CD14-positive monocyte (primary cell): ENCODE data around the gene OR11A1. TPM values are rescaled to one million over a fixed set of nuclear protein-coding genes. Genes with fewer than 3 reads are reported as not detected.

ENCODE experiments used
- DNase-seq, 3 donors: peaks; one replicate each; pipeline ENCODE4 v3.0.0-alpha.2; 2011 to 2022
- H2AFZ ChIP-seq: 2 replicates; pipeline ENCODE4 v1.6.0; 2012; ENCODE audit warnings: mild to moderate bottlenecking, low read depth, low read length, inconsistent platforms; ENCODE audit not compliant: insufficient read depth, poor library complexity, severe bottlenecking
- H3K27ac ChIP-seq, 2 donors: 1 replicate in 1 of 2; 2 replicates in 1 of 2; pipeline ENCODE4 v1.5.1; 2012 to 2013; ENCODE audit warnings: low read length in 2 of 2, control low read depth in 1 of 2, inconsistent platforms in 1 of 2, low read depth in 1 of 2, mild to moderate bottlenecking in 1 of 2
- H3K27me3 ChIP-seq, 2 donors: one replicate each; pipeline versions ENCODE4 v1.6.0 to v1.6.1; 2011 to 2013; ENCODE audit warnings: low read length in 2 of 2; ENCODE audit not compliant: control insufficient read depth in 2 of 2, insufficient read depth in 2 of 2
- H3K36me3 ChIP-seq, 2 donors: replicated peaks in 1 of 2; 1 replicate in 1 of 2; 2 replicates in 1 of 2; pipeline versions ENCODE4 v1.5.1 to v1.6.1; 2012 to 2013; ENCODE audit warnings: low read length in 2 of 2, control low read depth in 1 of 2, inconsistent platforms in 1 of 2, mild to moderate bottlenecking in 1 of 2; ENCODE audit not compliant: insufficient read depth in 2 of 2, control insufficient read depth in 1 of 2
- H3K4me1 ChIP-seq, 2 donors: 1 replicate in 1 of 2; 2 replicates in 1 of 2; pipeline versions ENCODE4 v1.5.1 to v1.6.1; 2012 to 2013; ENCODE audit warnings: low read length in 2 of 2, control low read depth in 1 of 2, inconsistent platforms in 1 of 2, mild to moderate bottlenecking in 1 of 2, moderate library complexity in 1 of 2; ENCODE audit not compliant: insufficient read depth in 2 of 2, control insufficient read depth in 1 of 2
- H3K4me2 ChIP-seq: replicated peaks from 2 replicates; pipeline ENCODE3; 2012; ENCODE audit warnings: low read length, moderate library complexity, mild to moderate bottlenecking; ENCODE audit not compliant: poor library complexity, severe bottlenecking; ENCODE audit errors: extremely low read depth
- H3K4me3 ChIP-seq, 3 experiments: fragments of 200-600 bp in 1 of 3; sonication (generic) in 1 of 3; replicated peaks in 1 of 3; 1 replicate in 2 of 3; 2 replicates in 1 of 3; pipeline ENCODE4 v1.5.1; 2011 to 2013; ENCODE audit warnings: low read length in 3 of 3, mild to moderate bottlenecking in 3 of 3, control low read depth in 2 of 3, low read depth in 2 of 3, inconsistent platforms in 1 of 3, moderate library complexity in 1 of 3
- H3K79me2 ChIP-seq: 2 replicates; pipeline ENCODE4 v1.6.0; 2012; ENCODE audit warnings: mild to moderate bottlenecking, control low read depth, inconsistent platforms, low read length, moderate library complexity; ENCODE audit not compliant: insufficient read depth
- H3K9ac ChIP-seq: 2 replicates; pipeline ENCODE4 v1.6.0; 2017; ENCODE audit warnings: low read length, mild to moderate bottlenecking; ENCODE audit not compliant: insufficient read depth, poor library complexity, severe bottlenecking
- H3K9me3 ChIP-seq, 2 donors: replicated peaks in 1 of 2; 1 replicate in 1 of 2; 2 replicates in 1 of 2; pipeline versions ENCODE4 v1.5.1 to v1.6.1; 2012 to 2013; ENCODE audit warnings: low read length in 2 of 2, control low read depth in 1 of 2; ENCODE audit not compliant: control insufficient read depth in 1 of 2, insufficient read depth in 1 of 2
- H4K20me1 ChIP-seq: 2 replicates; pipeline ENCODE4 v1.6.0; 2012; ENCODE audit warnings: mild to moderate bottlenecking, low read length, control low read depth, moderate library complexity; ENCODE audit not compliant: insufficient read depth
- H3K27ac Mint-ChIP-seq, 7 donors: one replicate each; pipeline ENCODE4 v1.8.0; 2020; ENCODE audit warnings: mild to moderate bottlenecking in 7 of 7, mixed read lengths in 7 of 7, moderate library complexity in 6 of 7, inconsistent platforms in 2 of 7
- H3K27me3 Mint-ChIP-seq, 3 donors: one replicate each; pipeline ENCODE4 v1.8.0; 2021 to 2022; ENCODE audit warnings: low read depth in 3 of 3, mild to moderate bottlenecking in 3 of 3, mixed read lengths in 3 of 3, moderate library complexity in 3 of 3, inconsistent platforms in 1 of 3
- H3K36me3 Mint-ChIP-seq, 2 donors: one replicate each; pipeline ENCODE4 v1.8.0; 2020; ENCODE audit warnings: mixed read lengths in 2 of 2, inconsistent platforms in 1 of 2, mild to moderate bottlenecking in 1 of 2
- H3K4me1 Mint-ChIP-seq: one replicate; pipeline ENCODE4 v1.8.0; 2020; ENCODE audit warnings: mild to moderate bottlenecking, mixed read lengths
- H3K4me3 Mint-ChIP-seq, 2 donors: one replicate each; pipeline ENCODE4 v1.8.0; 2020; ENCODE audit warnings: mild to moderate bottlenecking in 2 of 2, mixed read lengths in 2 of 2, moderate library complexity in 1 of 2
- H3K9me3 Mint-ChIP-seq, 7 donors: one replicate each; pipeline ENCODE4 v1.8.0; 2020 to 2022; ENCODE audit warnings: mixed read lengths in 7 of 7, mild to moderate bottlenecking in 6 of 7, moderate library complexity in 6 of 7, inconsistent platforms in 2 of 7
- WGBS: methylation state at CpG from one replicate; pipeline ENCODE4 v1.1.5; 2013; ENCODE audit warnings: missing lambda C conversion rate; ENCODE audit not compliant: insufficient coverage; 5-methylcytosine and 5-hydroxymethylcytosine counted together
- intact Hi-C, 2 donors: fragments of 100-400 bp; cut with micrococcal nuclease; formaldehyde crosslinking; loops; one replicate each; pipeline versions ENCODE4 v1.15.0 to v1.15.1; 2023
- polyA minus RNA-seq: library from RNA; depleted of rRNA, polyadenylated mRNA; stranded (reverse); fragments of >200 nt; gene quantifications from 2 replicates; pipeline ENCODE4 v1.2.3, GENCODE V29; 2012
- polyA plus RNA-seq, 3 donors: library from polyadenylated mRNA; depleted of rRNA in 1 of 3; unstranded in 2 of 3; stranded (reverse) in 1 of 3; fragments of 300-500 nt in 2 of 3; fragments of >200 nt in 1 of 3; fragmentation: Illumina TruSeq in 2 of 3; gene quantifications; 1 replicate in 2 of 3; 2 replicates in 1 of 3; pipeline ENCODE4 v1.2.3, GENCODE V29; 2012 to 2021
- total RNA-seq, 12 experiments: library from RNA in 1 of 12; stranded (reverse) in 1 of 12; fragments of 120-200 nt in 1 of 12; gene quantifications; one replicate each; pipeline ENCODE4 v1.2.4 and lab custom pipeline; 2013 to 2026; ENCODE audit warnings: mixed read lengths in 6 of 12, inconsistent platforms in 1 of 12
- TF ChIP-seq, protein P1 (sequence below): fragments of 200-600 bp; IDR thresholded peaks from one replicate; pipeline ENCODE4 v1.8.0; 2022; ENCODE audit warnings: antibody characterized with exemption, mild to moderate bottlenecking

OR11A1 gene, protein sequence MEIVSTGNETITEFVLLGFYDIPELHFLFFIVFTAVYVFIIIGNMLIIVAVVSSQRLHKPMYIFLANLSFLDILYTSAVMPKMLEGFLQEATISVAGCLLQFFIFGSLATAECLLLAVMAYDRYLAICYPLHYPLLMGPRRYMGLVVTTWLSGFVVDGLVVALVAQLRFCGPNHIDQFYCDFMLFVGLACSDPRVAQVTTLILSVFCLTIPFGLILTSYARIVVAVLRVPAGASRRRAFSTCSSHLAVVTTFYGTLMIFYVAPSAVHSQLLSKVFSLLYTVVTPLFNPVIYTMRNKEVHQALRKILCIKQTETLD
- total RNA-seq (2013), result not detected
- polyA plus RNA-seq (not detected), polyA minus RNA-seq (not detected in 2 replicates), total RNA-seq (lab: John Stamatoyannopoulos, UW) (0 to 1.4 (median 0) reads per million in 11 experiments)

- Histone ChIP-seq H3K27ac (no peak within 1 kb of the TSS), H3K9me3 (no peaks in the 10 kb centered on the region), H4K20me1 (no peaks in the 10 kb centered on the region), H3K4me2 (no peak within 1 kb of the TSS), H3K9ac (no peak within 1 kb of the TSS), H2AFZ (no peak within 1 kb of the TSS), H3K4me3 (no peak within 1 kb of the TSS), H3K27me3 (no peaks in the 10 kb centered on the region), H3K36me3 (no peaks in the 10 kb centered on the region), H3K4me1 (no peaks in the 10 kb centered on the region), H3K79me2 (no peaks in the 10 kb centered on the region)
- TF ChIP-seq, protein P1, sequence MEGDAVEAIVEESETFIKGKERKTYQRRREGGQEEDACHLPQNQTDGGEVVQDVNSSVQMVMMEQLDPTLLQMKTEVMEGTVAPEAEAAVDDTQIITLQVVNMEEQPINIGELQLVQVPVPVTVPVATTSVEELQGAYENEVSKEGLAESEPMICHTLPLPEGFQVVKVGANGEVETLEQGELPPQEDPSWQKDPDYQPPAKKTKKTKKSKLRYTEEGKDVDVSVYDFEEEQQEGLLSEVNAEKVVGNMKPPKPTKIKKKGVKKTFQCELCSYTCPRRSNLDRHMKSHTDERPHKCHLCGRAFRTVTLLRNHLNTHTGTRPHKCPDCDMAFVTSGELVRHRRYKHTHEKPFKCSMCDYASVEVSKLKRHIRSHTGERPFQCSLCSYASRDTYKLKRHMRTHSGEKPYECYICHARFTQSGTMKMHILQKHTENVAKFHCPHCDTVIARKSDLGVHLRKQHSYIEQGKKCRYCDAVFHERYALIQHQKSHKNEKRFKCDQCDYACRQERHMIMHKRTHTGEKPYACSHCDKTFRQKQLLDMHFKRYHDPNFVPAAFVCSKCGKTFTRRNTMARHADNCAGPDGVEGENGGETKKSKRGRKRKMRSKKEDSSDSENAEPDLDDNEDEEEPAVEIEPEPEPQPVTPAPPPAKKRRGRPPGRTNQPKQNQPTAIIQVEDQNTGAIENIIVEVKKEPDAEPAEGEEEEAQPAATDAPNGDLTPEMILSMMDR, result no peak
- Mint-ChIP-seq H3K4me1 (no peaks in the 10 kb centered on the region), H3K36me3 (no peaks in the 10 kb centered on the region), H3K27ac (no peak within 1 kb of the TSS), H3K9me3 (peaks cover 0 to 3% (median 0%) of the 10 kb centered on the region in 7 donors), H3K4me3 (no peak within 1 kb of the TSS), H3K27me3 (peaks cover 1 to 4% (median 2%) of the 10 kb centered on the region in 3 donors)
- no CpG with 5 or more reads among the region's 2 CpGs for WGBS
- no peak for DNase-seq
- intact Hi-C loops, result no loop called here
Measured at GRCh38 chr6:29456971-29457370, at the start of gene OR11A1, which contains the start of gene OR2H1. Gene OR11A1, minus strand, starts transcription at chr6:29457071. Its CDS starts 29,430 bp downstream, at chr6:29427641. Gene OR2H1, plus strand, starts transcription at chr6:29457155. Its CDS starts 4,615 bp downstream, at chr6:29461770.

DNA sequence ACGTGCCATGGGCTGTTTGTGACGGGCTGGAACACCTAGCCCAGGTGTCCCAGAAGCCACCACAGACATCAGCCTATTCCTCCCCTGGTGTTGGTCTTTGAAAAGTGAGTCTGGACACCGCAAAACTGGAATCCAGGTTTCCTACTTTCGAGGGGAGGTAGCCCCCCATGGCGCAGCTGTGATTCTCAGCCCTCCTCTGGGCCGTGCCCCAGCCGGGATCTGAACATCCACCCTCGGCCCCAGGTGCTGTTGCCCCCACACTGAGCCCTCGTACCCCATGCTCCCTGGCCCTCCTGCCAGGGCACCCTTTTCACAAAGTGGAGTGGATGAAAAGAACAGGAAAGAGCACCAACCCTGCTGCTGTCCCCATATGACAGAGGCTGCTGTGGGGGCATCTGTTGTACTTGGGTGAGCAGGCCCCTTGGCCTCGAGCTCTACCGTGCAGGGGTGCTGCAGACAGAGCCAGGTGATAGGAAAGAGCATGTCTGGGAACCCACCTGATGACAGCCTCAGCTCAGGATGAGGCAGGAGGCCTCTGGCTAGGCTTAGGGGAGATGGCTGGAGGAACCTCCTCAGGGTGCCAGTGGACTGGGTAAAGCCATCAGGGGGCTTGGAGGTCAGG, 49.7 kb upstream of the OR11A1 start:
- DNase-seq, result no peak
- H4K20me1 ChIP-seq, result no peaks in the 10 kb centered on the region
- H3K27ac ChIP-seq, result no peak overlapping the region
- H3K4me2 ChIP-seq, result no peak overlapping the region
- H3K4me3 Mint-ChIP-seq, result no peak overlapping the region
- peaks cover 0 to 12% (median 2%) of the 10 kb centered on the region in 3 donors for H3K27me3 Mint-ChIP-seq
- H3K4me1 ChIP-seq, result no peaks in the 10 kb centered on the region
- no peaks in the 10 kb centered on the region for H3K79me2 ChIP-seq
- intact Hi-C loops, result no loop called here
- 87% methylated on average over 7 of the region's 11 CpGs for WGBS
- no peaks in the 10 kb centered on the region for H3K36me3 Mint-ChIP-seq
- no peaks in the 10 kb centered on the region for H3K9me3 ChIP-seq
- H3K4me3 ChIP-seq, result no peak overlapping the region
- no peak overlapping the region for H3K27ac Mint-ChIP-seq
- H3K9me3 Mint-ChIP-seq, result peaks cover 0 to 1% (median 0%) of the 10 kb centered on the region in 7 donors
- no peaks in the 10 kb centered on the region for H3K4me1 Mint-ChIP-seq
- no peaks in the 10 kb centered on the region for H3K36me3 ChIP-seq
- no peaks in the 10 kb centered on the region for H3K27me3 ChIP-seq
- H2AFZ ChIP-seq, result no peak overlapping the region
- TF ChIP-seq, protein P1, result no peak
- no peak overlapping the region for H3K9ac ChIP-seq
